CD4-positive, alpha-beta T cell treated with Interleukin-21 for 1 hour (primary cell): ENCODE results near the gene TUT4.
A peak's percentile ranks its signal among the peaks of the same experiment; 100 is the strongest.
"Not testable (repeated sequence)": the region's sequence is repeated elsewhere in the genome, so short reads cannot be mapped to it uniquely, and the experiment has no call there.

Source experiments
- DNase-seq: peaks from one replicate; pipeline ENCODE4 v3.0.0-alpha.2; 2020

The TUT4 gene, protein sequence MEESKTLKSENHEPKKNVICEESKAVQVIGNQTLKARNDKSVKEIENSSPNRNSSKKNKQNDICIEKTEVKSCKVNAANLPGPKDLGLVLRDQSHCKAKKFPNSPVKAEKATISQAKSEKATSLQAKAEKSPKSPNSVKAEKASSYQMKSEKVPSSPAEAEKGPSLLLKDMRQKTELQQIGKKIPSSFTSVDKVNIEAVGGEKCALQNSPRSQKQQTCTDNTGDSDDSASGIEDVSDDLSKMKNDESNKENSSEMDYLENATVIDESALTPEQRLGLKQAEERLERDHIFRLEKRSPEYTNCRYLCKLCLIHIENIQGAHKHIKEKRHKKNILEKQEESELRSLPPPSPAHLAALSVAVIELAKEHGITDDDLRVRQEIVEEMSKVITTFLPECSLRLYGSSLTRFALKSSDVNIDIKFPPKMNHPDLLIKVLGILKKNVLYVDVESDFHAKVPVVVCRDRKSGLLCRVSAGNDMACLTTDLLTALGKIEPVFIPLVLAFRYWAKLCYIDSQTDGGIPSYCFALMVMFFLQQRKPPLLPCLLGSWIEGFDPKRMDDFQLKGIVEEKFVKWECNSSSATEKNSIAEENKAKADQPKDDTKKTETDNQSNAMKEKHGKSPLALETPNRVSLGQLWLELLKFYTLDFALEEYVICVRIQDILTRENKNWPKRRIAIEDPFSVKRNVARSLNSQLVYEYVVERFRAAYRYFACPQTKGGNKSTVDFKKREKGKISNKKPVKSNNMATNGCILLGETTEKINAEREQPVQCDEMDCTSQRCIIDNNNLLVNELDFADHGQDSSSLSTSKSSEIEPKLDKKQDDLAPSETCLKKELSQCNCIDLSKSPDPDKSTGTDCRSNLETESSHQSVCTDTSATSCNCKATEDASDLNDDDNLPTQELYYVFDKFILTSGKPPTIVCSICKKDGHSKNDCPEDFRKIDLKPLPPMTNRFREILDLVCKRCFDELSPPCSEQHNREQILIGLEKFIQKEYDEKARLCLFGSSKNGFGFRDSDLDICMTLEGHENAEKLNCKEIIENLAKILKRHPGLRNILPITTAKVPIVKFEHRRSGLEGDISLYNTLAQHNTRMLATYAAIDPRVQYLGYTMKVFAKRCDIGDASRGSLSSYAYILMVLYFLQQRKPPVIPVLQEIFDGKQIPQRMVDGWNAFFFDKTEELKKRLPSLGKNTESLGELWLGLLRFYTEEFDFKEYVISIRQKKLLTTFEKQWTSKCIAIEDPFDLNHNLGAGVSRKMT (N-terminal part only)

GRCh38 chr1:52552505-52553361, at the start of gene TUT4:
TSS of gene TUT4 (minus strand) at chr1:52553092. CDS start at chr1:52526280, 26,812 bp downstream.
- DNase-seq, result peak; percentile 83

- DNase-seq, result peak; percentile 73
Observed at GRCh38 chr1:52601991-52602855, 49.3 kb upstream of the TUT4 start, which contains the start of gene GPX7. TSS of gene GPX7 (plus strand) at chr1:52602371. CDS start at chr1:52602410, 39 bp downstream.

DNA sequence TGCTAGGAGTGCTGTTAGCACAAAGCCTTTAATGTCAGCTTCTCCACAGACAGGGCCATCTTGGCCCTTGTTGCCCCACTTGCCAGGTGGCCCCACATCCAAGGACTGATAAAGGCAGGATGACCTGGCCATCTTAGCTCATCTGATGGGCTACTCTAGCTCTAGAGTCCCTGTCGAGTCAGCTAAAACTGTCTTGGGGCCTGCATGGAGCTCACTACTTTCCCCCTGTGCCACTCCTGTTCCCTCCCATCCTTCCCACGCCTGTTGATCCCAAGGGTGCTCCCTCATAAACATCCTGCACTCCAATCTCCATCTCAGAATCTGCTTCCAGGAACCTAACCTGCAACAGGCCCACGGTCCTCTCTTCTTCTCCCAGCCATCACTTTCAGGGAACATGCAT, 48.6 kb upstream of the TUT4 start:
- DNase-seq, result no peak

DNA sequence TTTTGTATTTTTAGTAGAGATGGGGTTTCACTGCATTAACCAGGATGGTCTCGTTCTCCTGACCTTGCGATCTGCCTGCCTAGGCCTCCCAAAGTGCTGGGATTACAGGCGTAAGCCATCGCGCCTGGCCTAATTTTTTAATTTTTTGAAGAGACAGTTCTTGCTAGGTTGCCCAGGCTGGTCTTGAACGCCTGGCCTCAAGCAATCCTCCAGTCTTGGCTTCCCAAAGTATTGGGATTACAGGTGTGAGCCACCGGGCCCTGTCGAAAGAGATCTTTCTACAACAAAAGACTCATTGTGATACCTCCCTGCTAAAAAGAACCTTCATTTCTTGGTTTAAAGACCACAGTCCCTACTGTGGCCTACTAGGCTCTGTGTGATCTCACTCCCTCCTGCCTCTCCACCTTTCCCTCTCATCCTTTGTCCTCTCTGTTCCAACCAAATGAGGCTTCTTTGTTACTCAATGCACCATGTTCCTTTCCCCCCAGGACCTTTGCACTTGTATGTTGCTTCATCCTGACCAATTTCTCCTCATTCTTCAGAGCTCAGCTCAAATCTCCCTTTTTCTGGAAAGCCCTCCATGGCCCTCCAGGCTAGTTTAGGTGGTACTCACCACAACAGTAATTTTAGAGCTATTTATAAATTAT, 47.8 kb upstream of the TUT4 start:
- DNase-seq, result no peak

DNA sequence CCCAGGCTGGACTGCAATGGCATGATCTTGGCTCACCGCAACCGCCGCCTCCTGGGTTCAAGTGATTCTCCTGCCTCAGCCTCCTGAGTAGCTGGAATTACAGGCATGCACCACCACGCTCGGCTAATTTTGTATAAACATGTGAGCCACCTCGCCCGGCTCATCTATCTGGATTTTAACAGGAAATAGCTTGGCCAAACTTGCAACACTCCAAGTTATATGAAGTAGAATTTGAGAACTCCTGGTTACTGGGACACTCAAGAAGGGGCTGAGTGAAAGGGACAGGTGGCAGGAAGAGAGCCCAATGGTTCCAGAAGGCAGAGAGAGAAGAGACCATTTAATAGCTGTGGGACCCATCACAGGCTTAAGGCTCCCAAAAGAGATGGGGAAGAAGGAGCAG, 46.3 kb upstream of the TUT4 start:
- DNase-seq, result no peak

DNA sequence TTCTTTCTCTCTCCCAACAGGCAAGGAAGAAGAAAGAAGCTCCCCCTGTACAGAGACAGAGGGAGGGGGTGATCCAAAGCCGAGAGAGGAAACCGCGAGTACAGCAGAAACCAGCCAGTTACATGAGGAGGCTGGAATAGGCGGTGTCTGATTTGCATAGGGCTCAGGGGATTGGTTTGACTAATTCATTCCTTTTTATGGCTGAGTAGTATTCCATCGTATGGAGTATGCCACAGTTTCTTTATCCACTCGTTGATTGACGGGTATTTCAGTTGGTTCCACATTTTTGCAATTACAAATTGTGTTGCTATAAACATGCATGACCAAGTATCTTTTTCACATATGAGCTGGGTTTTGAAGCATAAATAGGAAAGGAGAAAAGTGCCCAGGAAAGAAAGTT, 45.8 kb upstream of the TUT4 start:
- DNase-seq, result no peak

GRCh38 chr1:52597912-52598311, 45.0 kb upstream of the TUT4 start:
- DNase-seq, result no peak

DNA sequence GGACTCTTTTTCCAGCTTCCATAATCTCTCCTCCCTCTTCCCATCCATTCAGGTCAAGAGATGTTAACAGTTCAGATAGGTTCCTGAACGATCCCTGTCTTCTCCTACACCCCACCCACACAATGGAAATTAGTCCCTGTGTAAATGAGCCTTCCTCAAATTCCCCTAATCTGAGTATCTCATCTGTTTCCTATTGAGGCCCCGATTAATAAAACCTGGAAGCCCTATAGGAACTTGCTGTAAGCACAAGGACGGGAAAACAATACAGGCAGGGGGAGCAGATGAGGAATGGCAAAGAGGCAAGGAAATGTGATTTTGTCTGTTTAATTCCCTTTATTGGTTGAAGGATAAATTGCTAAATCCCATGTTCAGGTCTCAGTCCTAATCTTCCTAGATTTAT, 42.2 kb upstream of the TUT4 start:
- DNase-seq, result no peak

DNA sequence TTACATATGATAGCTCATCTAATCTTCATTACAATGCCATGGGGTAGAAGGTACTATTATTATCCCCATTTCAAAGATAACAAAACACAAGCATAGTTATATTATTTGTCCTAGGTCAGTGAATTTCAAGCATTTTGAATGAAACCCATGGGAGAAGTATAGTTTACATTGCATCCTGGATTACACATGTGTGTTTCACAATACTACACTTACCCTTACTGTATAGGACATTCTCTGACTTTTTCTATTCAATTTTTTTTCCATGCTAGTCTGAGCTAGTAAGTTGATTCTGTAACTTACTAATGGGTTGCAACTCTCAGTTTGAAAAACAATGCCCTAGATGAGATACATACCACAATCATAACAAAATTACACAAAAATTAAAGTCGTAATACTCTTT, 40.6 kb upstream of the TUT4 start:
- no peak for DNase-seq

DNA sequence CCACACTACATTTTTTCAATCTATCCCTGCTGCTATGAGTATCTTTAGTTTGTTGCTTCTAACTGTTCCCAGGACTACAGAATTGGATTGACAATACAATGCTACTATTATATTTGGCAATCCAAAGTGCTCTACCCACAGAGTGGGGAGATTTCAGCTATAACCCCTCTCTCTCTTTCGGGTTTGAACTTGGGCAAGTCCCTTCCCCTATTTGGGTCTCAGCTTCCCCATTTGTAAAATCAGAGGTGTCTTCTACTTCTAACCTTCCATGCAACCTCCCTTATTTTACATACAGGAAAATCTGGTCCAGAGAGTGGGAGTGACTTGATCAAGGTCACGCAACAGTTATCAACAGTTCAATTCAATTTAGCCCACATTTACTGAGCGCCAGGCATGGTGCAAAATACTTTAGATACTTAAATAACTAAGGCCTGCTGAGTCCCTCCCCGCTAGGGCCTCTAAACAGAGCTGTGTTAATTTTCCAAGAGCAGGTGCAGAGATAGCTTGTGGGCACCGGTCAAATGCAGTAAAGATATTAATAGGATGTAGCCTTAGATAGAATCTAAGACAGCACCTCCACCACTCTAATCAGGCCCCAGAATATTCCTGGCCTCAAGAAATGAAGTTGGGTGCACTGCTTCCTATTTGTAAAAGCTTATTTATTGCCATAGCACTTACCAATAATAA, 39.9 kb upstream of the TUT4 start:
- DNase-seq, result no peak

- DNase-seq, result no peak
Observed at GRCh38 chr1:52590266-52590665, 37.4 kb upstream of the TUT4 start.

DNA sequence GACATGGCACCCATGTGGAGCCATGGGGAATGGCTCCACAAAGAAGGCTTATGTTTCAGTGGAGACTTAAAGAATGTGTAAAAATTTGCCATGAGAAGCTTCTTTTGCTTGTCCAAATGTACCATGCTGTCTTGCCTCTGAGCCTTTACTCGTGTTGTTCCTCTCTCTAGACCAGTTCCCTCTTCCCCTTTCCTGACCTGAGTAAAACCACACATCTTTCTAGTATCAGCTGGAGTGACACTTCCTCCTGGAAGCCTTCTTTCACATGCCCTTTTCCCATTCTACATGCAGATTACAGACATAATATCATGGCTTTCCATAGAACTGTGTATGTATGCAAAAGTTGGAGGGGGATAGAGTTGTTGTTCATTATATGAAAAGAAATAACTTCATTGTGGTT, 35.6 kb upstream of the TUT4 start:
- no peak for DNase-seq

DNA sequence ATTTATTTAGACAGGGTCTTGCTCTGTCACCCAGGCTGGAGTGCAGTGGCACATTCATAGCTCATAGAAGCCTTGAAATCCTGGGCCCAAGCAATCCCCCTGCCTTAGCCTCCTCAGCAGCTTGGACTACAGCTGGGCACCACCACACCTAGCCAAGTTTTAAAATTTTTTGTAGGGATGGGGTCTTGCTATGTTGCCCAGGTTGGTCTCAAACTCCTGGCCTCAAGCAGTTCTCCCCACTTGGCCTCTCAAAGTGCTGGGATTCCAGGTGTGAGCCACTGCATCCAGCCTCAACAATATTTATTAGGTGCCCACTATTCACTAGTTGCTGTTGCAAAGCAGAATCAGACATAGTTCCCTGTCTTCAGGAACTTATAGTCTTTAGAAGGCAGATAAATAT, 35.1 kb upstream of the TUT4 start:
- DNase-seq, result no peak

- DNase-seq, result no peak
Observed at GRCh38 chr1:52585474-52585873, 32.6 kb upstream of the TUT4 start.

- DNase-seq, result no peak
Observed at GRCh38 chr1:52582116-52582696, 29.3 kb upstream of the TUT4 start.

GRCh38 chr1:52580283-52580682, 27.4 kb upstream of the TUT4 start:
- DNase-seq, result no peak

GRCh38 chr1:52579415-52579814, 26.5 kb upstream of the TUT4 start:
- DNase-seq, result no peak

GRCh38 chr1:52578066-52578465, 25.2 kb upstream of the TUT4 start:
- DNase-seq, result not testable (repeated sequence)

GRCh38 chr1:52576074-52576473, 23.2 kb upstream of the TUT4 start:
- DNase-seq, result no peak

GRCh38 chr1:52574594-52574993, 21.7 kb upstream of the TUT4 start:
- DNase-seq, result no peak
